A549 (cell line): Measurements from ENCODE around the gene ATP2A2. TPM values are rescaled to one million over a fixed set of nuclear protein-coding genes. Genes with fewer than 3 reads are reported as not detected.

ENCODE experiments used
- ATAC-seq, 2 experiments: fragments of 200-7000 bp in 1 of 2; fragments of >200 bp in 1 of 2; cut with Nextera tagmentation in 1 of 2; cut with Tn5 transposase in 1 of 2; 3 replicates each; pipeline versions ENCODE4 v1.8.0 to v1.9.1; 2018 to 2020; ENCODE audit warnings: mild to moderate bottlenecking in 1 of 2, moderate library complexity in 1 of 2
- CTCF ChIA-PET: fragments of 300-600 bp; sonication (Branson Sonifier 250); formaldehyde crosslinking; extraction: SDS; loops from one replicate; lab custom pipeline; 2021; ENCODE audit warnings: antibody characterized with exemption, inconsistent platforms; lab: Yijun Ruan, JAX
- POLR2A ChIA-PET: fragments of 350-600 bp; formaldehyde crosslinking; extraction: SDS; loops from one replicate; lab custom pipeline; 2021; ENCODE audit warnings: antibody characterized with exemption, inconsistent platforms; lab: Yijun Ruan, JAX
- DNase-seq, 2 experiments: peaks; one replicate each; pipeline versions ENCODE4 v3.0.0 to v3.0.0-alpha.2; 2011 to 2016; ENCODE audit warnings: low read depth in 1 of 2, low spot score in 1 of 2
- FAIRE-seq: peaks from 2 replicates; lab custom pipeline; 2011; peaks lifted over from hg19 to GRCh38; lab: Jason Lieb, UNC
- H3K27ac ChIP-seq, 2 experiments: fragments of >200 bp; sonication (Bioruptor Twin); formaldehyde crosslinking; 3 replicates each; pipeline ENCODE4 v1.5.1; 2016 to 2017
- H3K4me1 ChIP-seq: fragments of >200 bp; sonication (Bioruptor Twin); formaldehyde crosslinking; 3 replicates; pipeline ENCODE4 v1.6.1; 2016
- H3K4me2 ChIP-seq: fragments of >200 bp; sonication (Bioruptor Twin); formaldehyde crosslinking; 3 replicates; pipeline ENCODE4 v1.6.1; 2016
- H3K4me3 ChIP-seq: fragments of >200 bp; sonication (Bioruptor Twin); formaldehyde crosslinking; 3 replicates; pipeline ENCODE4 v1.5.1; 2016
- H3K9me3 ChIP-seq: fragments of >200 bp; sonication (Bioruptor Twin); formaldehyde crosslinking; 3 replicates; pipeline ENCODE4 v1.6.1; 2016
- BHLHE40 ChIP-seq: IDR thresholded peaks from 2 replicates; pipeline ENCODE4 v1.6.1; 2012; ENCODE audit warnings: low read depth, low read length, inconsistent platforms
- CBX8 ChIP-seq: fragments of 200-600 bp; sonication (generic); IDR thresholded peaks from 2 replicates; pipeline ENCODE4 v1.6.1; 2016
- CEBPB ChIP-seq, 2 experiments: fragments of >200 bp in 1 of 2; sonication (Bioruptor Twin) in 1 of 2; formaldehyde crosslinking in 1 of 2; IDR thresholded peaks; 2 replicates each; pipeline ENCODE4 v1.6.1; 2012 to 2016
- CHD2 ChIP-seq: fragments of 150-350 bp; IDR thresholded peaks from 2 replicates; pipeline ENCODE4 v1.6.1; 2014; ENCODE audit warnings: low read length; ENCODE audit not compliant: partially characterized antibody
- CHD4 ChIP-seq: fragments of 200-600 bp; sonication (generic); IDR thresholded peaks from 2 replicates; pipeline ENCODE4 v1.6.1; 2016; ENCODE audit warnings: antibody characterized with exemption, mild to moderate bottlenecking, borderline replicate concordance
- EHF ChIP-seq: fragments of 250-450 bp; sonication (Bioruptor Pico); IDR thresholded peaks from 2 replicates; pipeline ENCODE4 v1.5.0; 2020; ENCODE audit warnings: mild to moderate bottlenecking
- FOSL2 ChIP-seq, 2 experiments: fragments of 450-650 bp in 1 of 2; fragments of >200 bp in 1 of 2; sonication (Bioruptor Twin) in 1 of 2; formaldehyde crosslinking; IDR thresholded peaks; 2 replicates each; pipeline versions ENCODE4 v1.5.0 to v1.6.1; 2016 to 2020; ENCODE audit warnings: mild to moderate bottlenecking in 1 of 2, moderate library complexity in 1 of 2
- GATA3 ChIP-seq: IDR thresholded peaks from 2 replicates; pipeline ENCODE4 v1.6.1; 2012; ENCODE audit warnings: borderline replicate concordance
- HEYL ChIP-seq: fragments of 250-450 bp; sonication (Bioruptor Pico); IDR thresholded peaks from 2 replicates; pipeline ENCODE4 v1.8.0; 2021; ENCODE audit warnings: mild to moderate bottlenecking, moderate library complexity
- JUN ChIP-seq, 2 experiments: fragments of >200 bp; sonication (Bioruptor Twin); formaldehyde crosslinking; IDR thresholded peaks; 2 replicates in 1 of 2; 3 replicates in 1 of 2; pipeline ENCODE4 v1.6.1; 2016 to 2017
- JUNB ChIP-seq: fragments of >200 bp; sonication (Bioruptor Twin); formaldehyde crosslinking; IDR thresholded peaks from 2 replicates; pipeline ENCODE4 v1.6.1; 2016
- KDM1A ChIP-seq: fragments of 200-600 bp; sonication (generic); IDR thresholded peaks from 2 replicates; pipeline ENCODE4 v1.6.1; 2016; ENCODE audit warnings: low read depth, mild to moderate bottlenecking
- MAFK ChIP-seq: fragments of 450-650 bp; IDR thresholded peaks from 2 replicates; pipeline ENCODE4 v1.6.1; 2014; ENCODE audit not compliant: partially characterized antibody
- MYC ChIP-seq: IDR thresholded peaks from 2 replicates; pipeline ENCODE4 v1.6.1; 2012; ENCODE audit warnings: mild to moderate bottlenecking, inconsistent platforms, low read length, improper control_type of control experiment, borderline replicate concordance
- NFE2L2 ChIP-seq: fragments of 150-350 bp; conservative IDR thresholded peaks from 2 replicates; pipeline ENCODE4 v1.6.1; 2014; ENCODE audit warnings: low read length
- NPAS2 ChIP-seq: fragments of 250-450 bp; sonication (Bioruptor Pico); IDR thresholded peaks from 2 replicates; pipeline ENCODE4 v1.8.0; 2022; ENCODE audit warnings: mild to moderate bottlenecking, moderate library complexity, borderline replicate concordance
- NR3C1 ChIP-seq: fragments of >200 bp; sonication (Bioruptor Twin); formaldehyde crosslinking; IDR thresholded peaks from 3 replicates; pipeline ENCODE4 v1.6.1; 2017
- PHF8 ChIP-seq: fragments of 200-600 bp; sonication (generic); IDR thresholded peaks from 2 replicates; pipeline ENCODE4 v1.6.1; 2016; ENCODE audit warnings: low read depth, mild to moderate bottlenecking, antibody characterized with exemption, moderate library complexity, borderline replicate concordance
- RARB ChIP-seq: fragments of 250-450 bp; sonication (Bioruptor Pico); IDR thresholded peaks from 2 replicates; pipeline ENCODE4 v1.8.0; 2021; ENCODE audit warnings: mild to moderate bottlenecking, moderate library complexity
- RCOR1 ChIP-seq: fragments of 150-350 bp; IDR thresholded peaks from 2 replicates; pipeline ENCODE4 v1.6.1; 2014; ENCODE audit warnings: antibody characterized with exemption, low read length, low read depth
- RNF2 ChIP-seq: fragments of 200-600 bp; sonication (generic); IDR thresholded peaks from 2 replicates; pipeline ENCODE4 v1.6.1; 2016; ENCODE audit warnings: low read depth, mild to moderate bottlenecking, antibody characterized with exemption, moderate library complexity, borderline replicate concordance
- TFCP2L1 ChIP-seq: fragments of 250-450 bp; sonication (Bioruptor Pico); IDR thresholded peaks from 2 replicates; pipeline ENCODE4 v1.5.0; 2021; ENCODE audit warnings: mild to moderate bottlenecking
- ZC3H11A ChIP-seq: fragments of 450-650 bp; IDR thresholded peaks from 2 replicates; pipeline ENCODE4 v1.6.1; 2014; ENCODE audit warnings: antibody characterized with exemption, mild to moderate bottlenecking
- ZNF302 ChIP-seq: fragments of 250-450 bp; sonication (Bioruptor Pico); IDR thresholded peaks from 2 replicates; pipeline ENCODE4 v1.9.0; 2021; ENCODE audit warnings: inconsistent platforms, mild to moderate bottlenecking, moderate library complexity
- WGBS: methylation state at CpG from one replicate; pipeline ENCODE4 v1.1.6; 2017; ENCODE audit errors: missing lambda C conversion rate; 5-methylcytosine and 5-hydroxymethylcytosine counted together
- polyA plus RNA-seq, 4 experiments: library from polyadenylated mRNA; depleted of rRNA in 3 of 4; stranded (reverse); fragments of >200 nt; fragmentation: RNase III in 1 of 4; extraction: RNeasy Plus Mini Kit Qiagen cat#74134 plus additional on column Dnase treatment in 1 of 4; gene quantifications; 2 replicates in 3 of 4; 3 replicates in 1 of 4; pipeline ENCODE4 v1.2.3, GENCODE V29; 2011 to 2017
- TF ChIP-seq, protein P1 (sequence below): IDR thresholded peaks from 2 replicates; pipeline ENCODE4 v1.6.1; 2012
- TF ChIP-seq, protein P2 (sequence below): fragments of >200 bp; sonication (Bioruptor Twin); formaldehyde crosslinking; IDR thresholded peaks from 2 replicates; pipeline ENCODE4 v1.6.1; 2016
- TF ChIP-seq, protein P3 (sequence below): fragments of 250-450 bp; sonication (Bioruptor Pico); IDR thresholded peaks from 2 replicates; pipeline ENCODE4 v1.5.0; 2021; ENCODE audit warnings: mild to moderate bottlenecking, moderate library complexity, borderline replicate concordance
- TF ChIP-seq, protein P4 (sequence below): fragments of 150-350 bp; IDR thresholded peaks from 2 replicates; pipeline ENCODE4 v1.6.1; 2014; ENCODE audit warnings: low read depth, mild to moderate bottlenecking, low read length
- TF ChIP-seq, protein P5 (sequence below): fragments of 450-650 bp; IDR thresholded peaks from 2 replicates; pipeline ENCODE4 v1.6.1; 2014; ENCODE audit warnings: antibody characterized with exemption

The ATP2A2 gene
- polyA plus RNA-seq, 2 of the 4 experiments (the other 2 are of a cell fraction), result 342 to 415 TPM

DNA sequence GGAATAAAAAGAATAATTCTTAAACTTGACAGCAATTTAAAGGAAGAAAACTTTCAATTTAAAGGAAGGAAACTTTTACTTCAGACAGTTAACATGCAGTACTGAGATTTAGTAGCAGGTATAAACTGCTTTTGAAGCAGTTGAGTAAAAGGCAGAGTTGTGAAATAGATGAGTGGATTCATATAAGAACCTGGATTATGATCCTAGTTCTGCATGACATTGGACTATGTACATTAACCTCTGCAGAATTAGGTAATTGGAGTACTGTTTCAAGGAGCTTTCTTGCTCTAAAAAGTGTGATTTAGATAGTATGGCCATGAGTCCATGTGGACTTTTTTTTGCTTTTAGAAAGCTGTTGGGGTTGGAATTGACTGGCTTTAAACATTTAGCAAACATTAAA, 29.7 kb downstream of the ATP2A2 start:
- H3K4me1 ChIP-seq, result peaks cover 90% of the 10 kb centered on the region
- no peak for DNase-seq
- TF ChIP-seq CEBPB (IDR thresholded peaks at IDR 0.05) (0 out of 4 replicates have a peak, but pooled peaks of 1 of the 2 experiments have one; percentile 22), ZC3H11A (no peak), MAFK (no peak), CHD4 (no peak), KDM1A (no peak), RARB (CRISPR knock-in tag) (no peak), RCOR1 (no peak), GATA3 (no peak), TFCP2L1 (0 out of 2 replicates have a peak, but pooled peaks have one; percentile 9)
- TF ChIP-seq, protein P1, sequence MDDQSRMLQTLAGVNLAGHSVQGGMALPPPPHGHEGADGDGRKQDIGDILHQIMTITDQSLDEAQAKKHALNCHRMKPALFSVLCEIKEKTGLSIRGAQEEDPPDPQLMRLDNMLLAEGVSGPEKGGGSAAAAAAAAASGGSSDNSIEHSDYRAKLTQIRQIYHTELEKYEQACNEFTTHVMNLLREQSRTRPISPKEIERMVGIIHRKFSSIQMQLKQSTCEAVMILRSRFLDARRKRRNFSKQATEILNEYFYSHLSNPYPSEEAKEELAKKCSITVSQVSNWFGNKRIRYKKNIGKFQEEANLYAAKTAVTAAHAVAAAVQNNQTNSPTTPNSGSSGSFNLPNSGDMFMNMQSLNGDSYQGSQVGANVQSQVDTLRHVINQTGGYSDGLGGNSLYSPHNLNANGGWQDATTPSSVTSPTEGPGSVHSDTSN, result no peak
- TF ChIP-seq, protein P2, sequence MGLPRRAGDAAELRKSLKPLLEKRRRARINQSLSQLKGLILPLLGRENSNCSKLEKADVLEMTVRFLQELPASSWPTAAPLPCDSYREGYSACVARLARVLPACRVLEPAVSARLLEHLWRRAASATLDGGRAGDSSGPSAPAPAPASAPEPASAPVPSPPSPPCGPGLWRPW, result no peak
- TF ChIP-seq, protein P3, sequence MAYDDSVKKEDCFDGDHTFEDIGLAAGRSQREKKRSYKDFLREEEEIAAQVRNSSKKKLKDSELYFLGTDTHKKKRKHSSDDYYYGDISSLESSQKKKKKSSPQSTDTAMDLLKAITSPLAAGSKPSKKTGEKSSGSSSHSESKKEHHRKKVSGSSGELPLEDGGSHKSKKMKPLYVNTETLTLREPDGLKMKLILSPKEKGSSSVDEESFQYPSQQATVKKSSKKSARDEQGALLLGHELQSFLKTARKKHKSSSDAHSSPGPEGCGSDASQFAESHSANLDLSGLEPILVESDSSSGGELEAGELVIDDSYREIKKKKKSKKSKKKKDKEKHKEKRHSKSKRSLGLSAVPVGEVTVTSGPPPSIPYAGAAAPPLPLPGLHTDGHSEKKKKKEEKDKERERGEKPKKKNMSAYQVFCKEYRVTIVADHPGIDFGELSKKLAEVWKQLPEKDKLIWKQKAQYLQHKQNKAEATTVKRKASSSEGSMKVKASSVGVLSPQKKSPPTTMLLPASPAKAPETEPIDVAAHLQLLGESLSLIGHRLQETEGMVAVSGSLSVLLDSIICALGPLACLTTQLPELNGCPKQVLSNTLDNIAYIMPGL (CRISPR knock-in tag), result no peak
- TF ChIP-seq, protein P4, sequence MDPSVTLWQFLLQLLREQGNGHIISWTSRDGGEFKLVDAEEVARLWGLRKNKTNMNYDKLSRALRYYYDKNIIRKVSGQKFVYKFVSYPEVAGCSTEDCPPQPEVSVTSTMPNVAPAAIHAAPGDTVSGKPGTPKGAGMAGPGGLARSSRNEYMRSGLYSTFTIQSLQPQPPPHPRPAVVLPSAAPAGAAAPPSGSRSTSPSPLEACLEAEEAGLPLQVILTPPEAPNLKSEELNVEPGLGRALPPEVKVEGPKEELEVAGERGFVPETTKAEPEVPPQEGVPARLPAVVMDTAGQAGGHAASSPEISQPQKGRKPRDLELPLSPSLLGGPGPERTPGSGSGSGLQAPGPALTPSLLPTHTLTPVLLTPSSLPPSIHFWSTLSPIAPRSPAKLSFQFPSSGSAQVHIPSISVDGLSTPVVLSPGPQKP, result no peak
- TF ChIP-seq, all 56 proteins: peak for 2
- no peak for ATAC-seq
- FAIRE-seq, result no peak
- Histone ChIP-seq H3K27ac (peak overlapping the region in 1 of 2 experiments; percentile 9; a peak in 2 of 6 replicates), H3K4me2 (peak overlapping the region; percentile 6; the same call in 1 of the 3 replicates), H3K4me3 (no peak overlapping the region), H3K9me3 (no peaks in the 10 kb centered on the region)
- ChIA-PET POLR2A (no interaction called here), CTCF (interaction anchor here (0.6 to 1.7 kb wide), 2 partner anchors 9 to 259 kb away, joined by 3 to 6 read pairs; no protein-coding TSS in a partner anchor)

DNA sequence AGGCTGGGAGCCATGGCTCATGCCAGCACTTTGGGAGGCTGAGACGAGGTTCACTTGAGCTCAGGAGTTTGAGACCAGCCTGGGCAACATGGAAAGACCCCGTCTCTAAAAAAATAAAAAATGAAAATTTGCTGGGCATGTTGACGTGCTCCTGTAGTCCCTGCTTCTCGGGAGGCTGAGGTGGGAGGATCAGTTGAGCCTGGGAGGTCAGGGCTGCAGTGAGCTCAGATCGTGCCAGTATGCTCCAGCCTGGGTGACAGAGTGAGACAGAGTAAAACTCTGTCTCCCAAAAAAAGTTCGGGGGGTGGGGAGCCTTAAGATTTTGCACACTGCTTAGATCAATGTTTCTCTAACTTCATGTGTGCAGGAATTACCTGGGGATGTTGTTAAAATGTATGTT, 30.9 kb downstream of the ATP2A2 start:
- Histone ChIP-seq H3K4me1 (peaks cover 95% of the 10 kb centered on the region), H3K4me3 (no peak overlapping the region), H3K9me3 (no peaks in the 10 kb centered on the region), H3K27ac (peak overlapping the region in 1 of 2 experiments; percentile 80; a peak in 4 of 6 replicates), H3K4me2 (peak overlapping the region; percentile 51; the same call in 1 of the 3 replicates)
- TF ChIP-seq BHLHE40 (no peak), NR3C1 (no peak), RNF2 (no peak), RARB (CRISPR knock-in tag) (no peak), CHD2 (no peak), GATA3 (no peak), JUNB (no peak), ZNF302 (CRISPR knock-in tag) (no peak), NPAS2 (CRISPR knock-in tag) (no peak), CBX8 (no peak), MYC (no peak), PHF8 (no peak), HEYL (CRISPR knock-in tag) (no peak), EHF (CRISPR knock-in tag) (no peak), FOSL2 (IDR thresholded peaks at IDR 0.05) (no peak), FOSL2 (CRISPR knock-in tag; IDR thresholded peaks at IDR 0.05) (no peak), JUN (IDR thresholded peaks at IDR 0.05) (no peak; a peak in 1 of 5 replicates), NFE2L2 (no peak)
- TF ChIP-seq, protein P5, sequence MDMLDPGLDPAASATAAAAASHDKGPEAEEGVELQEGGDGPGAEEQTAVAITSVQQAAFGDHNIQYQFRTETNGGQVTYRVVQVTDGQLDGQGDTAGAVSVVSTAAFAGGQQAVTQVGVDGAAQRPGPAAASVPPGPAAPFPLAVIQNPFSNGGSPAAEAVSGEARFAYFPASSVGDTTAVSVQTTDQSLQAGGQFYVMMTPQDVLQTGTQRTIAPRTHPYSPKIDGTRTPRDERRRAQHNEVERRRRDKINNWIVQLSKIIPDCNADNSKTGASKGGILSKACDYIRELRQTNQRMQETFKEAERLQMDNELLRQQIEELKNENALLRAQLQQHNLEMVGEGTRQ, result no peak
- TF ChIP-seq, protein P3 (CRISPR knock-in tag), result no peak
- no peak for ATAC-seq
- DNase-seq, result no peak
- no peak for FAIRE-seq
- ChIA-PET POLR2A (no interaction called here), CTCF (interaction anchor here (1.2 to 1.7 kb wide), 2 partner anchors 10 to 138 kb away, joined by 5 to 6 read pairs; partner anchors contain the start of gene ARPC3)
- 85% methylated on average over 6 of the region's 6 CpGs for WGBS
